H1 (cell line): ENCODE measurements around the gene FBXW2. TPM values are rescaled to one million over a fixed set of nuclear protein-coding genes. Genes with fewer than 3 reads are reported as not detected.

ENCODE experiments used
- CTCF ChIA-PET: fragments of 300-600 bp; sonication (Branson Sonifier 250); formaldehyde crosslinking; loops from one replicate; lab custom pipeline; 2021; ENCODE audit not compliant: partially characterized antibody; lab: Charles Lee
- POLR2A ChIA-PET: fragments of 300-600 bp; sonication (Branson Sonifier 250); formaldehyde crosslinking; loops from one replicate; lab custom pipeline; 2021; ENCODE audit warnings: inconsistent platforms; ENCODE audit not compliant: partially characterized antibody; lab: Charles Lee
- DNase-seq, 2 experiments: peaks; one replicate each; pipeline versions ENCODE4 v3.0.0 to v3.0.0-alpha.2; 2010 to 2022; ENCODE audit warnings: low spot score in 2 of 2, low read depth in 1 of 2, mixed read lengths in 1 of 2
- FAIRE-seq: peaks from 2 replicates; lab custom pipeline; 2011; peaks lifted over from hg19 to GRCh38; lab: Jason Lieb, UNC
- H2AFZ ChIP-seq: 2 replicates; pipeline ENCODE4 v1.8.1; 2012; ENCODE audit warnings: low read length, inconsistent platforms
- H2AK5ac ChIP-seq: 2 replicates; pipeline ENCODE4 v1.6.1; 2013; ENCODE audit warnings: low read depth, low read length
- H2BK120ac ChIP-seq: replicated peaks from 2 replicates; pipeline ENCODE3; 2013; ENCODE audit warnings: low read depth, low read length, inconsistent platforms
- H2BK12ac ChIP-seq: 2 replicates; pipeline ENCODE4 v1.6.1; 2013; ENCODE audit warnings: low read depth, low read length
- H2BK15ac ChIP-seq: 2 replicates; pipeline ENCODE4 v1.6.1; 2013; ENCODE audit warnings: low read length
- H2BK20ac ChIP-seq: 2 replicates; pipeline ENCODE4 v1.6.1; 2013; ENCODE audit warnings: low read length
- H2BK5ac ChIP-seq: 2 replicates; pipeline ENCODE4 v1.6.1; 2013; ENCODE audit warnings: low read depth, low read length
- H3K14ac ChIP-seq: 2 replicates; pipeline ENCODE4 v1.6.1; 2013; ENCODE audit warnings: inconsistent platforms; ENCODE audit not compliant: insufficient read length
- H3K18ac ChIP-seq: 2 replicates; pipeline ENCODE4 v1.6.1; 2013; ENCODE audit warnings: low read length; ENCODE audit errors: extremely low read depth
- H3K23ac ChIP-seq: 2 replicates; pipeline ENCODE4 v1.6.1; 2013; ENCODE audit warnings: inconsistent platforms; ENCODE audit not compliant: insufficient read length
- H3K23me2 ChIP-seq: 2 replicates; pipeline ENCODE4 v1.6.1; 2013; ENCODE audit warnings: low read depth, low read length
- H3K27ac ChIP-seq: 2 replicates; pipeline ENCODE4 v1.6.1; 2011; ENCODE audit warnings: low read depth, low read length, inconsistent platforms
- H3K27me3 ChIP-seq, 4 experiments: replicated peaks in 1 of 4; 1 replicate in 1 of 4; 2 replicates in 3 of 4; pipeline versions ENCODE4 v1.6.1 to v1.8.1; 2011 to 2013; ENCODE audit warnings: low read length in 3 of 4, mild to moderate bottlenecking in 3 of 4, inconsistent platforms in 2 of 4, mixed read lengths in 2 of 4, moderate library complexity in 1 of 4; ENCODE audit not compliant: control insufficient read depth in 3 of 4, insufficient read depth in 3 of 4; ENCODE audit errors: extremely low read depth in 1 of 4
- H3K36me3 ChIP-seq, 4 experiments: 2 replicates each; pipeline versions ENCODE4 v1.6.1 to v1.8.1; 2011 to 2013; ENCODE audit warnings: mild to moderate bottlenecking in 4 of 4, low read length in 3 of 4, moderate library complexity in 2 of 4, control low read depth in 1 of 4, inconsistent platforms in 1 of 4; ENCODE audit not compliant: insufficient read depth in 4 of 4, control insufficient read depth in 2 of 4
- H3K4ac ChIP-seq: replicated peaks from 2 replicates; pipeline ENCODE3; 2013; ENCODE audit warnings: low read length, low read depth, mixed read lengths, inconsistent platforms; ENCODE audit not compliant: insufficient read length
- H3K4me1 ChIP-seq, 4 experiments: replicated peaks in 1 of 4; 1 replicate in 1 of 4; 2 replicates in 3 of 4; pipeline versions ENCODE4 v1.6.1 to v1.8.1; 2011 to 2013; ENCODE audit warnings: low read length in 3 of 4, inconsistent platforms in 2 of 4, mixed read lengths in 1 of 4; ENCODE audit not compliant: insufficient read depth in 4 of 4, control insufficient read depth in 3 of 4
- H3K4me2 ChIP-seq, 2 experiments: 2 replicates each; pipeline versions ENCODE4 v1.6.1 to v1.8.1; 2011 to 2013; ENCODE audit warnings: low read depth in 2 of 2, low read length in 2 of 2, control low read depth in 1 of 2, inconsistent platforms in 1 of 2, mild to moderate bottlenecking in 1 of 2; ENCODE audit not compliant: insufficient read depth in 1 of 2
- H3K4me3 ChIP-seq, 4 experiments: fragments of 200-600, 300-600 bp in 1 of 4; sonication (generic), shearing (Covaris generic), sonication (Bioruptor Twin) in 1 of 4; 2 replicates each; pipeline versions ENCODE4 v1.5.1 to v1.8.1; 2011 to 2016; ENCODE audit warnings: low read length in 4 of 4, low read depth in 3 of 4, control low read depth in 2 of 4, inconsistent platforms in 2 of 4, mild to moderate bottlenecking in 2 of 4, mixed read lengths in 1 of 4, moderate library complexity in 1 of 4; ENCODE audit not compliant: insufficient read depth in 2 of 4; ENCODE audit errors: extremely low read depth in 1 of 4
- H3K56ac ChIP-seq: replicated peaks from 2 replicates; pipeline ENCODE3; 2013; ENCODE audit warnings: low read depth, mild to moderate bottlenecking, mixed read lengths, low read length, inconsistent platforms; ENCODE audit not compliant: insufficient read length
- H3K79me1 ChIP-seq: 2 replicates; pipeline ENCODE4 v1.6.1; 2013; ENCODE audit warnings: low read depth, low read length, control low read depth
- H3K79me2 ChIP-seq, 2 experiments: 2 replicates each; pipeline versions ENCODE4 v1.6.1 to v1.8.1; 2012 to 2013; ENCODE audit warnings: low read length in 2 of 2, mild to moderate bottlenecking in 2 of 2, inconsistent platforms in 1 of 2; ENCODE audit not compliant: insufficient read depth in 2 of 2, control insufficient read depth in 1 of 2
- H3K9ac ChIP-seq, 4 experiments: replicated peaks in 1 of 4; 1 replicate in 1 of 4; 2 replicates in 3 of 4; pipeline versions ENCODE4 v1.6.1 to v1.8.1; 2011 to 2013; ENCODE audit warnings: low read depth in 3 of 4, low read length in 3 of 4, control low read depth in 2 of 4, mild to moderate bottlenecking in 2 of 4, moderate library complexity in 2 of 4, inconsistent platforms in 1 of 4; ENCODE audit errors: extremely low read depth in 1 of 4
- H3K9me3 ChIP-seq, 2 experiments: 2 replicates each; pipeline versions ENCODE4 v1.6.1 to v1.8.1; 2012 to 2013; ENCODE audit warnings: mild to moderate bottlenecking in 2 of 2, moderate library complexity in 2 of 2, control low read depth in 1 of 2, inconsistent platforms in 1 of 2, low read depth in 1 of 2, low read length in 1 of 2, mixed read lengths in 1 of 2; ENCODE audit not compliant: insufficient read depth in 2 of 2
- H4K20me1 ChIP-seq, 2 experiments: replicated peaks in 1 of 2; 2 replicates each; pipeline versions ENCODE3 to v1.8.1; 2011 to 2013; ENCODE audit warnings: inconsistent platforms in 2 of 2, low read length in 2 of 2, mild to moderate bottlenecking in 1 of 2; ENCODE audit not compliant: insufficient read depth in 2 of 2, control insufficient read depth in 1 of 2
- H4K5ac ChIP-seq: 2 replicates; pipeline ENCODE4 v1.6.1; 2013; ENCODE audit warnings: low read length, low read depth, mixed read lengths, inconsistent platforms; ENCODE audit not compliant: insufficient read length
- H4K8ac ChIP-seq: 2 replicates; pipeline ENCODE4 v1.8.0; 2013; ENCODE audit warnings: mild to moderate bottlenecking, moderate library complexity, low read length, inconsistent platforms; ENCODE audit not compliant: insufficient read depth; ENCODE audit errors: extremely low read depth
- H4K91ac ChIP-seq: replicated peaks from 2 replicates; pipeline ENCODE3; 2013; ENCODE audit warnings: low read length, mixed read lengths, inconsistent platforms; ENCODE audit not compliant: insufficient read length
- CEBPB ChIP-seq: IDR thresholded peaks from 2 replicates; pipeline ENCODE4 v1.6.1; 2012; ENCODE audit warnings: low read depth, low read length
- CREB1 ChIP-seq: IDR thresholded peaks from 2 replicates; pipeline ENCODE4 v1.6.1; 2012; ENCODE audit warnings: inconsistent platforms
- EZH2 ChIP-seq: fragments of 200-600 bp; sonication (generic); IDR thresholded peaks from 2 replicates; pipeline ENCODE4 v1.7.1; 2012; ENCODE audit warnings: low read depth, mild to moderate bottlenecking, moderate library complexity, low read length, inconsistent platforms; ENCODE audit not compliant: severe bottlenecking
- FOSL1 ChIP-seq: IDR thresholded peaks from 2 replicates; pipeline ENCODE4 v1.6.1; 2011; ENCODE audit warnings: mild to moderate bottlenecking, low read depth, low read length, moderate library complexity; ENCODE audit not compliant: insufficient read depth
- PHF8 ChIP-seq: fragments of 200-600 bp; sonication (generic); conservative IDR thresholded peaks from 2 replicates; pipeline ENCODE4 v1.7.1; 2012; ENCODE audit warnings: low read depth, mild to moderate bottlenecking, inconsistent platforms, low read length, moderate library complexity
- POLR2A ChIP-seq, 2 experiments: IDR thresholded peaks; 1 replicate in 1 of 2; 2 replicates in 1 of 2; pipeline ENCODE4 v1.6.1; 2011; ENCODE audit warnings: low read depth in 2 of 2, low read length in 2 of 2, mild to moderate bottlenecking in 2 of 2; ENCODE audit errors: control extremely low read depth in 1 of 2
- RBBP5 ChIP-seq: IDR thresholded peaks from 2 replicates; pipeline ENCODE4 v1.7.1; 2012; ENCODE audit warnings: low read depth, mild to moderate bottlenecking, inconsistent platforms, low read length, moderate library complexity, borderline replicate concordance
- RNF2 ChIP-seq: fragments of 200-900, 300-1000 bp; sonication (generic); IDR thresholded peaks from 2 replicates; pipeline ENCODE4 v1.7.1; 2016; ENCODE audit warnings: borderline replicate concordance, low read depth, mild to moderate bottlenecking, antibody characterized with exemption, low read length; ENCODE audit not compliant: poor library complexity, severe bottlenecking; ENCODE audit errors: missing control alignments
- SIN3A ChIP-seq, 2 experiments: IDR thresholded peaks in 1 of 2; conservative IDR thresholded peaks in 1 of 2; 2 replicates each; pipeline ENCODE4 v1.6.1; 2011 to 2012; ENCODE audit warnings: low read length in 2 of 2, improper control_type of control experiment in 1 of 2, low read depth in 1 of 2, mild to moderate bottlenecking in 1 of 2
- SP2 ChIP-seq: IDR thresholded peaks from 2 replicates; pipeline ENCODE4 v1.6.1; 2012; ENCODE audit warnings: mild to moderate bottlenecking, low read length, inconsistent platforms
- TEAD4 ChIP-seq: IDR thresholded peaks from 2 replicates; pipeline ENCODE4 v1.6.1; 2012; ENCODE audit warnings: low read depth, low read length, inconsistent platforms, mixed read lengths
- WGBS, 2 experiments: shearing (Covaris generic) in 1 of 2; methylation state at CpG; one replicate each; pipeline versions ENCODE4 v1.1.6 to v1.1.7; 2013 to 2015; ENCODE audit warnings: low lambda C conversion rate in 2 of 2, mixed read lengths in 2 of 2, inconsistent platforms in 1 of 2, low coverage in 1 of 2, missing lambda C conversion rate in 1 of 2; ENCODE audit not compliant: insufficient replicate concordance in 2 of 2, insufficient coverage in 1 of 2, insufficient read length in 1 of 2; ENCODE audit errors: extremely low coverage in 1 of 2, missing lambda C conversion rate in 1 of 2; 5-methylcytosine and 5-hydroxymethylcytosine counted together
- polyA plus RNA-seq, 7 experiments: library from polyadenylated mRNA; depleted of rRNA in 3 of 7; stranded (reverse) in 5 of 7; unstranded in 2 of 7; fragments of >200 nt in 5 of 7; fragments of 200-250 nt in 2 of 7; gene quantifications; 1 replicate in 5 of 7; 2 replicates in 1 of 7; 4 replicates in 1 of 7; pipeline versions ENCODE4 v1.2.1 to v1.2.3, GENCODE V29; 2011 to 2013; ENCODE audit warnings: missing spikeins in 2 of 7, mixed read lengths in 2 of 7
- total RNA-seq: library from RNA; stranded (reverse); fragmentation: NEBNext Ultra II Directional; extraction: Animal tissue kit (Norgen Biotek cat#: 25700); gene quantifications from 2 replicates; pipeline ENCODE4 v1.2.1, GENCODE V29; 2021

FBXW2 gene
- total and polyA plus RNA-seq, 2 of the 8 experiments (the other 6 are each of a cell fraction or from before 2014, with no cell fraction given): 19.2 to 65.3 TPM

DNA sequence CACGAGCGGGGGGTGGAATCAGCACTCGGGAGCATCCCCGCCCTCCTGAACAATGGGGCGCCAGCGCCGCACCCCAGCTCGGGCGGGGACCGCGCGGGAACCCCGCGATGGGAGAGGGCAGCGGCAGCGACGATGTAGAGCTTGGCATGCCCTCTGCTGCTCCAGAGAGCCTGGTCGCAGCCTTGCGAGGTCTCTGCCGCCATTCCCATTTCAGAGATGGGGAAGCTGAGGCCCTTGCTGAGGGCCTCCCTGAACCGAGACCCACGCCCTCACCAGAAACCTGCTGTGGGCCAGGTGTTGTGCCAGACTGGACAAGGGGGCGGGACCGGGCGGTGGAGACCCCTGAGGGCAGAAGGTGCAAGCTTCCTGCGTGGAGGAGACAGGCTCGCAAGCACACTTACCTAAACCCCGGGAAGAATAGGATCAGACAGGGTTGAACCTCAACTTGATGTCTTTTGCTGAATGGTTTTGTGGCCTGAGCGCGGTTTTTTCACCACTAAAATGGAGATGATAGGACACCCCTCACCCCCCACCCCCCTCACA lies 78.3 kb downstream of the FBXW2 start:
- Histone ChIP-seq H3K9me3 (no peaks in the 10 kb centered on the region), H3K79me2 (no peaks in the 10 kb centered on the region), H2BK12ac (peak overlapping the region; percentile 75; the same call in 1 of the 2 replicates), H3K4me3 (peak overlapping the region; percentile 56 to 81 (median 70)), H3K36me3 (no peaks in the 10 kb centered on the region), H3K56ac (peak overlapping the region; percentile 30), H2BK5ac (peak overlapping the region; percentile 66; the same call in 1 of the 2 replicates), H4K20me1 (peaks cover 0 to 2% of the 10 kb centered on the region in 2 experiments), H2AK5ac (no peak overlapping the region), H3K27ac (peak overlapping the region; percentile 69; the same call in 1 of the 2 replicates), H3K4me1 (peaks cover 0 to 9% (median 8%) of the 10 kb centered on the region in 4 experiments; a peak in 4 of 7 replicates), H2BK15ac (no peak overlapping the region; the same call in 1 of the 2 replicates), H3K18ac (peak overlapping the region; percentile 75), H2BK120ac (no peak overlapping the region), H2AFZ (peak overlapping the region; percentile 89; the same call in 1 of the 2 replicates), H4K91ac (peak overlapping the region; percentile 59), H2BK20ac (no peak overlapping the region), H3K23ac (no peak overlapping the region), H3K79me1 (no peaks in the 10 kb centered on the region), H3K4me2 (peak overlapping the region; percentile 73 to 78), H3K14ac (peak overlapping the region; percentile 27), H3K9ac (peak overlapping the region; percentile 79 to 95 (median 87)), H3K4ac (peak overlapping the region; percentile 70), H4K5ac (peak overlapping the region; percentile 70), H3K27me3 (peaks cover 4 to 17% (median 15%) of the 10 kb centered on the region in 4 experiments; a peak in 6 of 7 replicates), H4K8ac (peak overlapping the region; percentile 98), H3K23me2 (peaks cover 13% of the 10 kb centered on the region; the same call in 1 of the 2 replicates)
- FAIRE-seq: no peak
- WGBS, 2 experiments: 10% methylated on average over 28 of the region's 30 CpGs; no CpG with 5 or more reads in 1 of the 2 experiments
- DNase-seq: no peak
- POLR2A ChIA-PET: interaction anchor here (0.6 to 1.6 kb wide), 12 partner anchors 9 to 138 kb away, joined by 3 to 7 read pairs (median 3); partner anchors contain the start of gene FBXW2
- CTCF ChIA-PET: interaction anchor here (1.1 to 1.5 kb wide), 4 partner anchors 9 to 104 kb away, joined by 4 to 6 read pairs (median 4); no protein-coding TSS in a partner anchor
- TF ChIP-seq FOSL1 (no peak), POLR2A (IDR thresholded peaks at IDR 0.05; ENCODE audit: control extremely low read depth in 1 of 2, low read depth in 2 of 2, low read length in 2 of 2) (no peak; a peak in 1 of 3 replicates), RNF2 (peak; percentile 41), PHF8 (peak; percentile 35), RBBP5 (peak; percentile 48; the same call in 1 of the 2 replicates), EZH2 (no peak), SP2 (no peak), TEAD4 (no peak), CREB1 (no peak), CEBPB (no peak), SIN3A (conservative IDR thresholded peaks at IDR 0.05 in 1 of 2, IDR thresholded peaks at IDR 0.05 in 1 of 2; ENCODE audit: low read depth in 1 of 2, low read length in 2 of 2) (no peak)
